ENCODE results near the gene SH3GL1.

Gene SH3GL1

DNA sequence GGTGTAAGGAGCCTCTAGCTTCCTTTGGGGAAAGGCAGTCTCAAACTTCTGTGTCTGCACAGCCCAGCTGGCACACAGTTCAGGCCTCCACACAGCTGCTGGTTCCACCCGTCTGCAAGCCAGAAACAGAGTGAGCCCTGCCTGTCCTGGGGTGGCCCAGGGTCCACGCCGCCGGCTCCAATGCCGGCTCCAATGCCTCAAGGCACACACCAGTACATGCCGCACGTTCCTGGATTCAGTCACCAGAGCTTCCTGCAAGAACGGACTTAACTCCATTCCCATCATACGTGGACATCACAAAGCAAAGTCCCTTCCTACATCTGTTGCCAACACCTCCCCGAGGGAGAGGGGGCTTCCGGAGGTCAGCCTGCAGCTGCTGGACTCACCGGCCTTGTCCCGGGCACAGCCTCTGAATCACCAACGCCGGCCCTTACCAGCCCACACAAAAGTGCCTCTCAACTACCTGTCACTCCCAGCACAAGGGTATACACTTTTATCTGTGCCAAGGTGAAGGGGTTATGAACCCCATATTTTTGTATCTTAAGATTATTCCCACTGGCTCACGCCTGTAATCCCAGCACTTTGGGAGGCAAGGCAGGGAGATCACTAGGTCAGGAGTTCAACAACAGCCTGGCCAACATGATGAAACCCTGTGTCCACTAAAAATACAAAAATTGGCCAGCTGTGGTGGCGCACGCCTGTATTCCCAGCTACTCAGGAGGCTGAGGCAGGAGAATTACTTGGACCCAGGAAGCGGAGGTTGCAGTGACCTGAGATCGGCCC, 8.5 kb downstream of the SH3GL1 start:
- no peak for DNase-seq (ENCODE audit: extremely low spot score)
- ChIA-PET CTCF (interaction anchor here (2.4 kb wide), 1 partner anchor 9 kb away, joined by 14 read pairs; the partner anchor contains the start of gene SH3GL1), POLR2A (no interaction called here)
- TF ChIP-seq, protein P1, sequence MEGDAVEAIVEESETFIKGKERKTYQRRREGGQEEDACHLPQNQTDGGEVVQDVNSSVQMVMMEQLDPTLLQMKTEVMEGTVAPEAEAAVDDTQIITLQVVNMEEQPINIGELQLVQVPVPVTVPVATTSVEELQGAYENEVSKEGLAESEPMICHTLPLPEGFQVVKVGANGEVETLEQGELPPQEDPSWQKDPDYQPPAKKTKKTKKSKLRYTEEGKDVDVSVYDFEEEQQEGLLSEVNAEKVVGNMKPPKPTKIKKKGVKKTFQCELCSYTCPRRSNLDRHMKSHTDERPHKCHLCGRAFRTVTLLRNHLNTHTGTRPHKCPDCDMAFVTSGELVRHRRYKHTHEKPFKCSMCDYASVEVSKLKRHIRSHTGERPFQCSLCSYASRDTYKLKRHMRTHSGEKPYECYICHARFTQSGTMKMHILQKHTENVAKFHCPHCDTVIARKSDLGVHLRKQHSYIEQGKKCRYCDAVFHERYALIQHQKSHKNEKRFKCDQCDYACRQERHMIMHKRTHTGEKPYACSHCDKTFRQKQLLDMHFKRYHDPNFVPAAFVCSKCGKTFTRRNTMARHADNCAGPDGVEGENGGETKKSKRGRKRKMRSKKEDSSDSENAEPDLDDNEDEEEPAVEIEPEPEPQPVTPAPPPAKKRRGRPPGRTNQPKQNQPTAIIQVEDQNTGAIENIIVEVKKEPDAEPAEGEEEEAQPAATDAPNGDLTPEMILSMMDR (IDR thresholded peaks at IDR 0.05; ENCODE audit: control extremely low read depth, extremely low read depth, low read depth, missing control alignments), result no peak

DNA sequence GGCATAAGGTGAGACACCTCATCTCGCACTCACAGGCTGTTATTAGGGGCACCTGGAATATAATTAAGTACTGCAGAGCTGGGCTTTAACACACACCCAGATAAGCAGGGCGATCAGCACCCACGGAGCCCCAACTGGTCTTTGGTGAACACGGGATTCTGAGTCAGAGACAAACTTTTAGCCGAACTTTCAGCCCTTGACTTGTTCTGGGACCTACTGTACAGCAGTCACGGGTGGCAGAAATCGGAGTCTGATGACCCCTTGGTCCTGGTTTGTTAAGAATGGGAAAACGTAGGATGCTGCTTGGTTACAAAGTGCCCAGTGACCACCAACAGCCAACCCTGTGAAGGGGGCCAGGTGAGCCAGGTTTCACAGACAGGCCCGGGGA, 9.0 kb downstream of the SH3GL1 start:
- ChIA-PET CTCF (interaction anchor here (1.0 to 2.4 kb wide), 2 partner anchors 9 to 16 kb away, joined by 3 to 14 read pairs; partner anchors contain the start of gene SH3GL1), POLR2A (no interaction called here)
- no peak for DNase-seq (ENCODE audit: extremely low spot score)
- TF ChIP-seq, protein P1 (IDR thresholded peaks at IDR 0.05; ENCODE audit: control extremely low read depth, extremely low read depth, low read depth, missing control alignments), result no peak

DNA sequence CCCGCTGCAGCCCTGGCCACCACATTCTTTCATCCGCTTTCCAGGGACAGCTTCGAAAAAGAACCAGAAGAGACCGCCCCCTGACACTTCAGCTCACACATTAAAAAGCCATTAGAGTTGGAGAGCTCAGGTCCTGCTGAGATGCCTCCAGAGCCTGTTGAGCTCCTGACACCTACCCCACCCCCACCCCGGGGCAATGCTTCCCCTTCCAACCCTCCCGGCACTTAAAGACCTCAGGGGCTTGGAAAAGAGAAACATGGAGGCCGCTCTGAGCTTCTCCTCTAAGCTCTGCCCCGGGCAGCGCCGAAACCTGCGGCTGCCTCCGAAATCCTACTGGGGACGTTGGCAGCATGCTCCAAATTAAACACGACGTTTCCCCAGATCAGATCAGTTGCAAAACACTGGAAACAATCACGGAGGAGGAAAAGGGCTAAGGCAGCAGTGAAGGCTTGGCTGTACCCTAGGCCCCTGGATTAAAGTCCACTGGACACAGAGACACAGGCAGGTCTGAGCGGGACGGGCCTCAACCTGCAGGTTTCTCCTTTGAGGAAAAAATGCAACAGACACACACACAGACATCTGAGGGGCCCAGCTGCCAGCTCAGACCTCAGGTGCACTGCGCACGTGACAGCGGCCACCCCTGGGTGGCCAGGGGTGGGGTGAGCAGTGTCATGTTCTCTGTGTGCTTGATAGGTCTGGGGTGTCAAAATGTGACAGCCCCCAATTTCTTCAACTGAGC, 9.6 kb downstream of the SH3GL1 start:
- no peak for DNase-seq (ENCODE audit: extremely low spot score)
- POLR2A ChIA-PET, result interaction anchor here (0.6 kb wide), 1 partner anchor 114 kb away, joined by 3 read pairs; no protein-coding TSS in a partner anchor
- TF ChIP-seq, protein P1 (IDR thresholded peaks at IDR 0.05; ENCODE audit: control extremely low read depth, extremely low read depth, low read depth, missing control alignments), result no peak
- CTCF ChIA-PET, result interaction anchor here (0.9 to 2.4 kb wide), 3 partner anchors 10 to 16 kb away, joined by 3 to 14 read pairs (median 3); partner anchors contain the start of gene SH3GL1

DNA sequence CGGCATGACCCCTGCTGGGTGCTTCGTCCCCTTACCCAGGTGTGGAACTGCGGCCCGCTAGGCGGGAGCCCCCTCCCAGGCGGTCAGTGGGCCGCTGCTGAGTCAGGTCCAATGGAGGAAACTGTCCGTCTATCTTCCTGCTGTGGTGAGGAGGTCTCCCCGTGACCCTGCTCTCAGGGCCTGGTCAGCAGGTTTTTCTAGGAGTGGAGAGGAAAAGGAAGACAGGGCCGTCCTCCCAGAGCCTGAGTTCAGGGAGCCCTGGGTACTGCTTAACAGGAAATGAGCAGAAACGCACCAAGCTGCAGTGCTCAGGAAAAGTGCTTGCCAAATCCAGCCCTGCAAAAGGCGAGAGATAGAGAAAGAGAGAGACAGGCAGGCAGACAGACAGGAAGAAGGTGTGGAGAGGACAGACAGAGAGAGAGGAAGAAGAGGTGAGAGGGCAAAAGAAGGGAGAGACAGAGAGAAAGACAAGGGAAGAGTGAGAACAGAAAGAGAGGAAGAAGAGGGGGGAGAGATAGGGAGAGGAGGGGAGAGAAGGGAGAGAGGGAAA, 10.3 kb downstream of the SH3GL1 start:
- DNase-seq (ENCODE audit: extremely low spot score), result no peak
- ChIA-PET POLR2A (no interaction called here), CTCF (interaction anchor here (0.9 to 2.4 kb wide), 4 partner anchors 11 to 15 kb away, joined by 3 to 14 read pairs (median 6); partner anchors contain the start of gene SH3GL1)
- TF ChIP-seq, protein P1 (IDR thresholded peaks at IDR 0.05; ENCODE audit: control extremely low read depth, extremely low read depth, low read depth, missing control alignments), result no peak

DNA sequence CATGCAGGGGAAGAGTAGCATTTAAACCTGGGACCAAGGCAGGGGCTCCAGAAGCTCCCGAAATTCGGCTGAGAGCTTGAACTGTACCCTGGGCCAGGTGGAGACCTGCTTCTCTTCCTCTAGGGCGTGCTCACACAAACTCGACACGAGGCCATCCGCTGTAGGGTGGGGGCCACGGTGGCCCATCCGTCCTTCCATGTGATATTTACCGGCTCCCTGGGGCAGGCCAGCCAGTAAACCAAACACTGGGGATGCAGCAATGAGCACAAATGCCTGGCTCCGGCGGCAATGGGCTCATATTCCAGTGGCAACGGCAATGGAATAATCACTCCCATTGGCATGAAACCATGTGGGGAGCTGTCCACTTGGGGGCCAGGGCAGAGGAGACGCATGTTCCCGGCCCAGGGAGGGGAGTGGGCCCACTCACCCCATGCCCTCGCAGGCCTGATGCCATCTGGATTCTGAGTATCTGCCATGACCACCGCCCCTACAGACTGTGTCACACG, 10.8 kb downstream of the SH3GL1 start:
- ChIA-PET POLR2A (no interaction called here), CTCF (interaction anchor here (1.7 to 2.1 kb wide), 2 partner anchors 13 to 20 kb away, joined by 5 to 10 read pairs; no protein-coding TSS in a partner anchor)
- TF ChIP-seq, protein P1 (IDR thresholded peaks at IDR 0.05; ENCODE audit: control extremely low read depth, extremely low read depth, low read depth, missing control alignments), result no peak
- no peak for DNase-seq (ENCODE audit: extremely low spot score)

DNA sequence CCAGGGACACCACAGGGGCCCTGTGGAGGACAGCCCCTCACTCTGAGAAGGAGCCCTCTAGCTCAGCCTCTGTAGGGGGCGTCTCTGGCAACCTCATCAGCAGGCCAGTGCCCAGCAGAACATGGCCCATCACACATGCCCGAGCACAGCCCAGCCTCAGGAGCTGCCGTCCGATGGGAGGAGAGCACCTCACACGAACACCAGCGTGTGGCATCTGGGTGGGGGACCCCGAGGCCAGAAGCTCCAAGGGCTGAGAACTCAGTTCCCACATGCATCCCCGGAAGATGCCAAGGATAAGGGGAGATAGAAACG, 11.3 kb downstream of the SH3GL1 start:
- no peak for DNase-seq (ENCODE audit: extremely low spot score)
- POLR2A ChIA-PET, result no interaction called here
- TF ChIP-seq, protein P1 (IDR thresholded peaks at IDR 0.05; ENCODE audit: control extremely low read depth, extremely low read depth, low read depth, missing control alignments), result no peak
- CTCF ChIA-PET, result interaction anchor here (0.9 to 2.1 kb wide), 4 partner anchors 11 to 37 kb away, joined by 3 to 10 read pairs (median 5); partner anchors contain the start of gene SH3GL1
